GM12891 (cell line): Measurements from ENCODE around the gene RFX2.

Experiments used
- DNase-seq: peaks from one replicate; pipeline ENCODE4 v3.0.0; 2011; ENCODE audit warnings: low spot score; ENCODE audit not compliant: insufficient read length
- FAIRE-seq: peaks from 2 replicates; lab custom pipeline; 2011; peaks lifted over from hg19 to GRCh38; lab: Jason Lieb, UNC
- PAX5 ChIP-seq: IDR thresholded peaks from 2 replicates; pipeline ENCODE4 v1.6.1; 2011; ENCODE audit warnings: low read length, moderate library complexity, mild to moderate bottlenecking; ENCODE audit not compliant: insufficient read depth, severe bottlenecking
- POLR2A ChIP-seq: IDR thresholded peaks from 2 replicates; pipeline ENCODE4 v1.6.1; 2011; ENCODE audit warnings: low read depth, low read length, control low read depth
- POLR2AphosphoS5 ChIP-seq: IDR thresholded peaks from 2 replicates; pipeline ENCODE4 v1.6.1; 2011; ENCODE audit warnings: low read depth, low read length, control low read depth
- POU2F2 ChIP-seq: IDR thresholded peaks from 2 replicates; pipeline ENCODE4 v1.6.1; 2011; ENCODE audit warnings: low read depth, mild to moderate bottlenecking, control low read depth, low read length, moderate library complexity
- SPI1 ChIP-seq: IDR thresholded peaks from 2 replicates; pipeline ENCODE4 v1.6.1; 2011; ENCODE audit warnings: low read depth, low read length, control low read depth
- TAF1 ChIP-seq: IDR thresholded peaks from 2 replicates; pipeline ENCODE4 v1.6.1; 2011; ENCODE audit warnings: low read depth, low read length, control low read depth

RFX2 gene

GRCh38 chr19:6095760-6096159 lies 14.5 kb downstream of the RFX2 start:
- DNase-seq = no peak
- TF ChIP-seq TAF1 (no peak), POU2F2 (no peak), SPI1 (no peak), PAX5 (no peak), POLR2AphosphoS5 (no peak), POLR2A (no peak)
- FAIRE-seq = no peak

DNA sequence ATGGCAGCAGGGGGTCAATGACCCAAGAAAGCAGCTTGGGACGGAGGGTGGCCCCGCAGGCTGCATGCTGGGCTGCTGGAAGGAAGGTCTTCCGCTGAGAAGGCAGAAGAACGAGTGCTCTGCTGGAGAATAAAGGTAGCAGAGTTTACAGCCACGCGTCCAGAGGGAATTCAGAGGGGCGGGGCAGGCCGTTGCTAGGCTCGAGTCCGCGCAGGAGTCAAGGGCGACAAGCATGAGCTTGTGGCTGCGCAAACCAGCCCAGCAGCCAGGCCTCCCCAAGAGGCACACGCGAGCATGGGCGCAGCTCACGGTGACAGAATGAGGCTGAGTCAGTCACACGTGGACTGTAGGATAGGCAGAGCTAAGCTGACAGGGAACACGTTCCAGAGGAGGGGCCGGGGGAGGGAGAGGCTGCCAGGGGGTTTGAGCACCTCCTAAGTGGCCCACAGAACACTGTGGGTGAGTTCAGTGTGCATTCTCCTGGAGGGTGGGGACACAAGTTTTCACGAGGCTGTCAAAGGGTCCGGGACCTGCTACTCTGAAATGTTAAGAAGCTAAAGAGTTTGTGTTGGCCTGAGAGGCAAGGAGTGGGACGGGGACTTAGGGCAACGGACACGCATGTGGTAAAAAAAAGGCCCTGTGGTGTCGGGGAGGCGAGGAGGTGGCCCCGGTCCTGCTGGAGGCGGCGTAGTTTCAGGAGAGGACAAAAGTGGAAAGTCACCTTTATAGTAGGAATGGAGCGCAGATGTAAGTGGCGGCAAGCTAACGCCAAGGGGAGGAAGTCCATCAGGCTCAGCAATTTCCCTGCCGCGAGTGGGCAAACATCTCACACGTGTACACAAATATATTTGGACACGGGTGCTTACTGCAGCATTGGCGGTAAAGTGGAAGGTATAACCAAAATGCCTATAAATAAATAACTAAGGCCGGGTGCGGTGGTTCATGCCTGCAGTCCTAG lies 17.7 kb downstream of the RFX2 start:
- no peak for FAIRE-seq
- no peak for DNase-seq
- TF ChIP-seq POU2F2 (no peak), TAF1 (no peak), SPI1 (no peak), POLR2A (no peak), PAX5 (no peak), POLR2AphosphoS5 (no peak)

DNA sequence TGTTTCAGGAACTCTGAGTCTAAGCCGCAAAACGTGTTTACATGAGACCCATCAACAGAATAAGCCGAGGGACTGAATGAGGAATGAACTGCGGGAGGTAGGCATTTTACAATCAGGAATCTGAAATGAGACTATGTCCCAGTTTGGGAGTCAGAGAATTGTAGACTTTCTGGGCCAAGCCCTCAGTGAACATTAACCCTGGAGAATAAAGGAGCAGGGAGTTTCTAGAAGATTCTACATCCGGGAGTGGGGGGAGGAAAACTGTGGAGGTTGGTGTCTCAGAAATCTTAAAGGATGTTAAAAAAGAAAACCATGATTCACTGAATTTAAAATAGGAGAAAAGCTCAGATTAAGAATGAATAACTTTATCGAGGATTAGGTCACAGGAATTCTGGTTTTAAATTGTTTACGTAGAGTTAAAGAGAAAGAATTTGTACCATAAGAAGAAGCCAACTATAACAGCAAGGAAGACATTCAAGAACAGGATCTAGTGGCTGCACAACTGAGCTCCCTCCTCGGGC lies 18.5 kb downstream of the RFX2 start:
- TF ChIP-seq POLR2AphosphoS5 (no peak), SPI1 (no peak), POLR2A (no peak), POU2F2 (no peak), PAX5 (no peak)
- DNase-seq = no peak
- FAIRE-seq = no peak

- DNase-seq (no peak), FAIRE-seq (no peak)
- TF ChIP-seq TAF1 (no peak), POLR2A (no peak), SPI1 (no peak), POU2F2 (no peak), PAX5 (no peak), POLR2AphosphoS5 (no peak)
Observed at GRCh38 chr19:6090634-6091033, 19.7 kb downstream of the RFX2 start.

GRCh38 chr19:6088602-6089049 lies 21.7 kb downstream of the RFX2 start:
- no peak for TF ChIP-seq POU2F2
- no peak for TF ChIP-seq SPI1
- no peak for TF ChIP-seq TAF1
- no peak for TF ChIP-seq POLR2AphosphoS5
- no peak for TF ChIP-seq POLR2A
- FAIRE-seq (no peak), DNase-seq (no peak)

DNA sequence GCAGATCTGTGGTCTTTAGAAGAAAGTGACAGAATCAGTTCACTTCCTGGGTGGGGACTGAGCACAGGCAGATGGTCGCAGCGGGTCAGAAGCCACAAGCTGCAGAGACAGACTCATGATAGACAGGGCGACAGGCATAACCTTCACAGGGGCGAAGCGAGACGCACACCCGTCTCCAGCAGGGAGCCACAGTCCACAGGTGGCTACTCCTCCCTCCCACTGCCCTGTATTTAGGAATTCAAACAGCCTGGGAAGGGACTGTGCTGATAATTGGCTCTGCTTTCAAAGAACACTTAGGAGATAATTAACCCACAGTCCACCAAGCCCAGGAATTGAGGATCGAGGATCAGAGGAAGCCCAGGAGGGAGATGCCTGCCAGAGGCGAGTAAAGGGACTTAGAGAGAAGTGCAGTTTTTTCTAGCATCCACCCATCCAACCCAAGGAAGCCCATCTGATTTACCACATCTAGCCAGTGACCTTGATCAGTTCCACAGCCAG lies 23.2 kb downstream of the RFX2 start:
- FAIRE-seq = peak; percentile 45

DNA sequence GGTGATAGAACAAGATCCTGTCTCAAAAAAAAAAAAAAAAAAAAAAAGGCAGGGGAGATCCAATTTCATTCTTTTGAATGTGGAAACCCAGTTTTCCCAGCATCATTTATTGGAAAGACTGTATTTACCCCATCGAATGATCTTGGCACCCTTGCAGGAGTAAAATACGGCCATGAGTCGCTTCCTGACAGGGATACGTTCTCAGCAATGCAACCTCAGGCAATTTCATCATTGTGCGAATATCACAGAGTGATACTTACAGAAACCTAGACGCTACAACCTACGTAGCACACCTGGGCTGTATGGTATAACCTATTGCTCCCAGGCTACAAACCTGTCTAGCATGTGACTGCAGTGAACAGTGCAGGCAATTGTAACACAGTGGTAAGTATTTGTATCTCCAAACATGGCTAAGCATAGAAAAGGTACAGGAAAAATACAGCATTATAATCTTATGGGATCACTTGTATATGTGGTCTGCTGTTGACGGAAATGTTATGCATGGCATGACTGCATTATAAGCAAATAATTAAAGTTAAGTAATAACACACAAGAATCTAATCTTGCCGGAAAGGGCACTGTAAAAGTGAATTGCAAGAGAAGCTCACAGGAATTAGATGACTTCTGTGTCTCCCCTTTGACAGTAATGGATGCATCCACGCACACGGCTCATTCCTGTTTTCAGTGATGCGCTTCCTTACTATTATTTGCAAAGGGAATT lies 24.1 kb downstream of the RFX2 start:
- no peak for TF ChIP-seq TAF1
- TF ChIP-seq POU2F2 = no peak
- no peak for TF ChIP-seq PAX5
- no peak for TF ChIP-seq POLR2A
- TF ChIP-seq SPI1 = no peak
- no peak for TF ChIP-seq POLR2AphosphoS5
- no peak for FAIRE-seq

More for the DNA sequence above, 23.2 kb downstream of the RFX2 start:
- DNase-seq = no peak
- TF ChIP-seq POLR2A (no peak), SPI1 (no peak), PAX5 (no peak), POLR2AphosphoS5 (no peak), POU2F2 (no peak), TAF1 (no peak)

DNA sequence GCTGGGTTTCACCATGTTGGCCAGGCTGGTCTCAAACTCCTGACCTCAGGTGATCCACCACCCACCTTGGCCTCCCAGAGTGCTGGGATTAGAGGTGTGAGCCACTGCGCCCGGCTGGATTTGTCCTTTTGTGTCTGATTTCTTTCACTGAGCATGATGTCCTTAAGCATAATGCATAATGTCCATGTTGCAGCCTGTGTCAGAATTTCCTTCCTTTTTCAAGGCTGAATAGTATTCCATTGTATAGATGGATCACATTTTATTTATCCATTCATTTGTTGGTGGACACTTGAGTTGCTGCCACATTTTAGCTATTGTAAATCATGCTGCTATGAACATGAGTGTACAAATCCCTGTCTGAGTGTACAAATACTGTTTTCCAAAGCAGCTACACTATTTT lies 25.5 kb downstream of the RFX2 start:
- no peak for FAIRE-seq

More for the DNA sequence above, 24.1 kb downstream of the RFX2 start:
- DNase-seq = no peak

GRCh38 chr19:6079107-6079506 lies 31.2 kb downstream of the RFX2 start:
- TF ChIP-seq POLR2A (no peak), PAX5 (no peak), POU2F2 (no peak), SPI1 (no peak), POLR2AphosphoS5 (no peak), TAF1 (no peak)
- DNase-seq = no peak
- FAIRE-seq = no peak

More for the DNA sequence above, 25.5 kb downstream of the RFX2 start:
- DNase-seq = no peak
- no peak for TF ChIP-seq POU2F2
- TF ChIP-seq POLR2AphosphoS5 = no peak
- TF ChIP-seq SPI1 = no peak
- TF ChIP-seq TAF1 = no peak
- no peak for TF ChIP-seq PAX5
- TF ChIP-seq POLR2A = no peak
